ENCODE data around the gene INAFM2. TPM values are rescaled to one million over a fixed set of nuclear protein-coding genes. Genes with fewer than 3 reads are reported as not detected.
A peak's percentile ranks its signal among the peaks of the same experiment; 100 is the strongest.

INAFM2 gene
- total and polyA plus RNA-seq, 2 of the 4 experiments (the other 2 are of a cell fraction), result 10.4 to 14.0 TPM

DNA sequence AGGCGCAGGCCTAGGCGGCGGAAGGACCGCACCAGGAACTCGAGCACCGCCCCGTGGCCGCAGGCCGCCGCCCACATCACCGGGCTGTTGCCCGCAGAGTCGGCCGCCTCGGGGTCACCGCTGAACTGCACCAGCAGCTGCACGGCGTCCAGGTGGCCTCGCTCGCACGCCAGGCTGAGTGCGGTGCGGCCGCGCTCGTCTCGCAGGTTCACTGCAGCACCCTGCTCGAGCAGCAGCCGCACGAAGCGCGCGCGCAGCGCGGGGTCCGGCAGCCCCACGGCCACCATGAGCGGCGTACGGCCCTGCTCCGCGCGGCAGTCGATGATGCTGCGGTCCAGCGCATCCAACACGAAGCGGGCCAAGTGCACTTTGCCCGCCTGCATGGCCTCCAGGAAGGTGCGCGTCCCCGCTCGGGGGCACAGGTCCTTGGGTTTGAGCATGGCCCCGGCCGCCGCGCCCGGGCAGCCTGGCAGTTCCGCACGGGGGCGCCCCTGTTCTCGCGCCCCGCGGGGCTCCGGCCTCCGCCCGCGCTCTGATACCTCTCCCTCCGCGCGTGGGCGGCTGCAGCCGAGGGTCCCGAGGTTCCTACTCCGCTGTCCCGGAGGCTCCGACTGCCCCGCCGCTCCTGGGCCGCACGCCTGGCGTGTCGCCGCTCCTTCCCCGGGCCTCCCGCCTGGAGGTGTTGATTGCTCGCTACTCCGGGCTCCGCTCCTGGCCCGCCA, 41.2 kb upstream of the INAFM2 start:
- no peak for DNase-seq
- Histone ChIP-seq H2BK5ac (ENCODE audit: low read depth, low read length, poor library complexity, severe bottlenecking) (no peak overlapping the region), H3K79me1 (ENCODE audit: low read depth in 1 of 2, low read length in 2 of 2) (no peaks in the 10 kb centered on the region), H2BK15ac (ENCODE audit: low read depth, low read length) (no peak overlapping the region), H3K9me3 (ENCODE audit: control insufficient read depth, insufficient read depth, low read length) (no peaks in the 10 kb centered on the region), H3K9ac (ENCODE audit: low read depth, low read length) (no peak overlapping the region), H3K27me3 (ENCODE audit: control insufficient read depth, insufficient read depth, low read length) (peaks cover 73% of the 10 kb centered on the region), H3K27ac (ENCODE audit: insufficient read depth, low read length) (no peak overlapping the region), H3K36me3 (ENCODE audit: control insufficient read depth, insufficient read depth, low read length) (no peaks in the 10 kb centered on the region), H3K9me1 (ENCODE audit: insufficient read depth, low read length) (no peaks in the 10 kb centered on the region), H3K4me1 (ENCODE audit: control insufficient read depth, insufficient read depth, low read length) (peaks cover 9% of the 10 kb centered on the region), H2BK120ac (ENCODE audit: low read depth, low read length) (no peak overlapping the region), H4K8ac (ENCODE audit: low read depth in 2 of 2, low read length in 2 of 2) (no peak overlapping the region), H2AK9ac (replicated peaks; ENCODE audit: low read depth, low read length, poor library complexity) (no peak overlapping the region), H3K4me2 (ENCODE audit: low read depth, low read length) (peak overlapping the region; percentile 91), H3K4me3 (ENCODE audit: insufficient read depth, low read depth, low read length) (peak overlapping the region; percentile 47), H2AFZ (replicated peaks; ENCODE audit: low read length, poor library complexity) (peak overlapping the region; percentile 86), H4K20me1 (ENCODE audit: insufficient read depth, low read length) (no peaks in the 10 kb centered on the region), H2AK5ac (ENCODE audit: low read depth, low read length) (no peak overlapping the region), H3K18ac (ENCODE audit: low read depth, low read length) (no peak overlapping the region), H3K14ac (replicated peaks; ENCODE audit: low read depth, low read length) (no peak overlapping the region), H3K56ac (ENCODE audit: extremely low read depth, insufficient read depth, low read length) (no peak overlapping the region), H3K23ac (ENCODE audit: low read depth, low read length) (no peak overlapping the region), H4K5ac (ENCODE audit: low read depth, low read length) (no peak overlapping the region), H3K4ac (ENCODE audit: low read depth, low read length) (no peak overlapping the region), H4K91ac (ENCODE audit: insufficient read depth, low read depth, low read length) (no peak overlapping the region), H2BK20ac (ENCODE audit: low read depth, low read length) (no peak overlapping the region)
- no peak for TF ChIP-seq CEBPB (IDR thresholded peaks at IDR 0.05; ENCODE audit: low read depth, low read length)
- TF ChIP-seq, protein P1, sequence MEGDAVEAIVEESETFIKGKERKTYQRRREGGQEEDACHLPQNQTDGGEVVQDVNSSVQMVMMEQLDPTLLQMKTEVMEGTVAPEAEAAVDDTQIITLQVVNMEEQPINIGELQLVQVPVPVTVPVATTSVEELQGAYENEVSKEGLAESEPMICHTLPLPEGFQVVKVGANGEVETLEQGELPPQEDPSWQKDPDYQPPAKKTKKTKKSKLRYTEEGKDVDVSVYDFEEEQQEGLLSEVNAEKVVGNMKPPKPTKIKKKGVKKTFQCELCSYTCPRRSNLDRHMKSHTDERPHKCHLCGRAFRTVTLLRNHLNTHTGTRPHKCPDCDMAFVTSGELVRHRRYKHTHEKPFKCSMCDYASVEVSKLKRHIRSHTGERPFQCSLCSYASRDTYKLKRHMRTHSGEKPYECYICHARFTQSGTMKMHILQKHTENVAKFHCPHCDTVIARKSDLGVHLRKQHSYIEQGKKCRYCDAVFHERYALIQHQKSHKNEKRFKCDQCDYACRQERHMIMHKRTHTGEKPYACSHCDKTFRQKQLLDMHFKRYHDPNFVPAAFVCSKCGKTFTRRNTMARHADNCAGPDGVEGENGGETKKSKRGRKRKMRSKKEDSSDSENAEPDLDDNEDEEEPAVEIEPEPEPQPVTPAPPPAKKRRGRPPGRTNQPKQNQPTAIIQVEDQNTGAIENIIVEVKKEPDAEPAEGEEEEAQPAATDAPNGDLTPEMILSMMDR (conservative IDR thresholded peaks at IDR 0.05; ENCODE audit: low read depth, low read length), result peak; percentile 37; the same call in 1 of the 2 replicates
- peak; percentile 35 for ATAC-seq (ENCODE audit: low read depth)
- 0% methylated on average over 13 of the region's 92 CpGs; no CpG with 5 or more reads in 1 of the 2 experiments for WGBS, 2 experiments (ENCODE audit: extremely low coverage in 2 of 2, insufficient read length in 1 of 2)
- dilution Hi-C loops (cut with HindIII; ENCODE audit: low sequenced_read_pairs, unreplicated experiment) (no loop called here), intact Hi-C loops (cut with micrococcal nuclease) (no loop called here), in situ Hi-C loops (cut with MboI; ENCODE audit: low sequenced_read_pairs) (no loop called here)
- CTCF ChIA-PET, result no interaction called here
- POLR2A ChIA-PET (ENCODE audit: unreplicated experiment), result interaction anchor here (0.7 kb wide), 1 partner anchor 72 kb away, joined by 4 read pairs; no protein-coding TSS in a partner anchor
- no TSS peak for BruUV-seq (replicated peaks)
